OCI-LY7 (cell line): Measurements from ENCODE around the gene AMIGO1. TPM values are rescaled to one million over a fixed set of nuclear protein-coding genes. Genes with fewer than 3 reads are reported as not detected.

Source experiments
- BruUV-seq: library from RNA; stranded (reverse); fragments of 400-500 nt; replicated peaks from 2 replicates; lab custom pipeline; 2021; lab: Mats Ljungman, UMichigan
- CTCF ChIA-PET: fragments of 300-600 bp; sonication (Branson Sonifier 250); formaldehyde crosslinking; loops from one replicate; lab custom pipeline; 2022; ENCODE audit warnings: antibody characterized with exemption; ENCODE audit not compliant: unreplicated experiment; lab: Charles Lee
- POLR2A ChIA-PET: fragments of 300-600 bp; sonication (Branson Sonifier 250); formaldehyde crosslinking; loops from one replicate; lab custom pipeline; 2022; ENCODE audit warnings: antibody characterized with exemption; lab: Charles Lee
- DNase-seq: peaks from one replicate; pipeline ENCODE4 v3.0.0-alpha.2; 2015; ENCODE audit warnings: low spot score
- H2AFZ ChIP-seq: fragments of 200-600 bp; sonication (generic), shearing (Covaris generic); 2 replicates; pipeline ENCODE4 v1.6.1; 2014; ENCODE audit warnings: mild to moderate bottlenecking, antibody characterized with exemption, low read length, moderate library complexity
- H3K27ac ChIP-seq: fragments of 200-600 bp; sonication (generic); 2 replicates; pipeline ENCODE4 v1.5.1; 2014; ENCODE audit warnings: mixed run types, low read depth, mild to moderate bottlenecking, moderate library complexity, low read length, inconsistent platforms; ENCODE audit not compliant: poor library complexity, severe bottlenecking
- H3K36me3 ChIP-seq: fragments of 200-600 bp; sonication (generic); 2 replicates; pipeline ENCODE4 v1.6.1; 2014; ENCODE audit warnings: mild to moderate bottlenecking, antibody characterized with exemption, low read length, moderate library complexity, mixed read lengths; ENCODE audit not compliant: insufficient read depth
- H3K4me1 ChIP-seq: fragments of 200-600 bp; sonication (generic); 2 replicates; pipeline ENCODE4 v1.5.1; 2014; ENCODE audit warnings: mild to moderate bottlenecking, low read length; ENCODE audit not compliant: insufficient read depth, poor library complexity, severe bottlenecking
- H3K4me2 ChIP-seq: fragments of 200-600 bp; sonication (generic); 2 replicates; pipeline ENCODE4 v1.6.1; 2014; ENCODE audit warnings: mild to moderate bottlenecking, low read length
- H3K4me3 ChIP-seq: fragments of 200-600 bp; sonication (generic); 2 replicates; pipeline ENCODE4 v1.5.1; 2014; ENCODE audit warnings: mild to moderate bottlenecking, low read depth, low read length; ENCODE audit not compliant: poor library complexity, severe bottlenecking
- H3K79me2 ChIP-seq: fragments of 200-600 bp; sonication (generic); 2 replicates; pipeline ENCODE4 v1.6.1; 2016; ENCODE audit warnings: low read depth, mild to moderate bottlenecking, low read length, moderate library complexity, mixed read lengths; ENCODE audit not compliant: insufficient read depth
- H3K9me2 ChIP-seq: fragments of 200-600 bp; sonication (generic); 2 replicates; pipeline ENCODE4 v1.6.1; 2016; ENCODE audit warnings: mild to moderate bottlenecking, low read length, mixed read lengths; ENCODE audit not compliant: insufficient read depth
- H3K9me3 ChIP-seq: fragments of 200-600 bp; sonication (generic); 2 replicates; pipeline ENCODE4 v1.6.1; 2014; ENCODE audit warnings: mild to moderate bottlenecking, mixed run types, low read length, mixed read lengths
- H4K20me1 ChIP-seq: fragments of 200-600 bp; sonication (generic); 2 replicates; pipeline ENCODE4 v1.6.1; 2014; ENCODE audit warnings: mild to moderate bottlenecking, antibody characterized with exemption, low read length, moderate library complexity, mixed read lengths; ENCODE audit not compliant: insufficient read depth
- EZH2phosphoT487 ChIP-seq: fragments of 200-600 bp; sonication (generic); IDR thresholded peaks from 2 replicates; pipeline ENCODE4 v1.6.1; 2018; ENCODE audit warnings: low read depth, borderline replicate concordance, mild to moderate bottlenecking, mixed run types, antibody characterized with exemption, low read length, moderate library complexity, mixed read lengths
- intact Hi-C: fragments of 100-400 bp; cut with micrococcal nuclease; formaldehyde crosslinking; loops from one replicate; pipeline ENCODE4 v1.10.0; 2022; ENCODE audit not compliant: unreplicated experiment
- total RNA-seq, 2 experiments: library from RNA; depleted of rRNA in 1 of 2; stranded (reverse); fragments of >200 nt in 1 of 2; shearing (Covaris generic) in 1 of 2; gene quantifications; 2 replicates each; pipeline ENCODE4 v1.2.3, GENCODE V29; 2014 to 2022
- TF ChIP-seq, protein P1 (sequence below): fragments of 200-600 bp; sonication (generic); conservative IDR thresholded peaks from 2 replicates; pipeline ENCODE4 v1.5.1; 2014; ENCODE audit warnings: mild to moderate bottlenecking, antibody characterized with exemption, low read length, moderate library complexity, mixed read lengths

AMIGO1 gene
- total RNA-seq, 2 experiments from 2014 or later, result 0.15 to 0.16 TPM

DNA sequence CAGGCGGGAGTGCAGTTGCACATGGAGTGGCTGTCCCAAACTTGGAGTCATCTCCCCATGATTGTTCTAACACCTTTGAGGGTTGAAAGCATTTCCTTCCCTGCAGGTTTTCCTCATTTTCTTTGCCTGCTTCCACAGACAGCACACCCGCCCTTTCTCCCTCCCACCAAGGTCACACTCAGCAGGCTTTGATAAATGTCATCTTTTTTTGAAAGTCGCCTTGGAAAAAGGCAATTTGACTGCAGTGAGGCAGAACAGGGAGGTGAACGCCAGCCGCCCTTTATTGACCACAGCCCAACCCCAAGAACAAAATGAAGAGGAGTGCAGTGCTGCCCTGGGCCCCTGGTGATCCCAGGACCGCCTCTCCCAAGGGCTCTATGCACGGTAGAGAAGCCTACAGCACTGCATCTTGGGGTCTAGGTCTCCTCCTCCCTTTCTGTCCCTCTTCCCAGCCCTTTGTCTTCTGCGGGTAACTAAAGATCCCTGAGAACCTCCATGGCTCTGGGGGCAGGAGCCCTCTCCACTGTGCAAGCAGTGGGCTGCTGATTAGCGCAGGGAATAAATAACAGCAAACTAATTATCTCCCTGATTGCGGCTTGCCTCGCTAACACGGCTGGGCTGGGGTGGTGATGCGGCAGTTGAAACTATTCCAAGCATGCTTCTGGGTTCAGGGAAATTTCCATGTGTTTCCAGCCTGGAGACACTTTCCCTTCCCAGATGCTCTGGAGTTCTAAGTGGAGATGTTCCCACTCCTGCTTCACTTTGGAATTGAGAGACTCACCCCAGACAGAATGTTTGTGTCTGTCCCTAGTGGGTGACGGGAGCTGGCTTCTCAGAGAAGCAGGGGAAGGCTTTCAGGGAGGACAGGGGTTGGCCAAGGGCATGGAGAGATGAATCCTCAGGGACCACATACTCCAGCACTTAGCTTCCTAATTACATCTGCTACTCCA is 11.8 kb upstream of the AMIGO1 start:
- intact Hi-C loops, result no loop called here
- no peak overlapping the region for H3K27ac ChIP-seq
- H3K36me3 ChIP-seq, result no peaks in the 10 kb centered on the region
- no peak for DNase-seq
- CTCF ChIA-PET, result no interaction called here
- no peak for TF ChIP-seq EZH2phosphoT487
- TF ChIP-seq, protein P1, sequence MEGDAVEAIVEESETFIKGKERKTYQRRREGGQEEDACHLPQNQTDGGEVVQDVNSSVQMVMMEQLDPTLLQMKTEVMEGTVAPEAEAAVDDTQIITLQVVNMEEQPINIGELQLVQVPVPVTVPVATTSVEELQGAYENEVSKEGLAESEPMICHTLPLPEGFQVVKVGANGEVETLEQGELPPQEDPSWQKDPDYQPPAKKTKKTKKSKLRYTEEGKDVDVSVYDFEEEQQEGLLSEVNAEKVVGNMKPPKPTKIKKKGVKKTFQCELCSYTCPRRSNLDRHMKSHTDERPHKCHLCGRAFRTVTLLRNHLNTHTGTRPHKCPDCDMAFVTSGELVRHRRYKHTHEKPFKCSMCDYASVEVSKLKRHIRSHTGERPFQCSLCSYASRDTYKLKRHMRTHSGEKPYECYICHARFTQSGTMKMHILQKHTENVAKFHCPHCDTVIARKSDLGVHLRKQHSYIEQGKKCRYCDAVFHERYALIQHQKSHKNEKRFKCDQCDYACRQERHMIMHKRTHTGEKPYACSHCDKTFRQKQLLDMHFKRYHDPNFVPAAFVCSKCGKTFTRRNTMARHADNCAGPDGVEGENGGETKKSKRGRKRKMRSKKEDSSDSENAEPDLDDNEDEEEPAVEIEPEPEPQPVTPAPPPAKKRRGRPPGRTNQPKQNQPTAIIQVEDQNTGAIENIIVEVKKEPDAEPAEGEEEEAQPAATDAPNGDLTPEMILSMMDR, result no peak
- H3K9me3 ChIP-seq, result no peaks in the 10 kb centered on the region
- H3K9me2 ChIP-seq, result no peaks in the 10 kb centered on the region
- no peak overlapping the region for H3K4me2 ChIP-seq
- H2AFZ ChIP-seq, result no peak overlapping the region
- no peak overlapping the region for H3K4me3 ChIP-seq
- H3K79me2 ChIP-seq, result no peaks in the 10 kb centered on the region
- no TSS peak for BruUV-seq
- POLR2A ChIA-PET, result no interaction called here
- H3K4me1 ChIP-seq, result no peaks in the 10 kb centered on the region
- no peaks in the 10 kb centered on the region for H4K20me1 ChIP-seq

GRCh38 chr1:109517337-109517736 is 7.8 kb upstream of the AMIGO1 start:
- TF ChIP-seq, protein P1, result no peak
- no peak for TF ChIP-seq EZH2phosphoT487
- Histone ChIP-seq H3K36me3 (no peaks in the 10 kb centered on the region), H2AFZ (no peak overlapping the region), H3K4me1 (no peaks in the 10 kb centered on the region), H3K9me2 (no peaks in the 10 kb centered on the region), H3K4me3 (no peak overlapping the region), H3K4me2 (no peak overlapping the region), H3K27ac (no peak overlapping the region), H4K20me1 (no peaks in the 10 kb centered on the region), H3K79me2 (no peaks in the 10 kb centered on the region), H3K9me3 (no peaks in the 10 kb centered on the region)
- POLR2A ChIA-PET, result no interaction called here
- no TSS peak for BruUV-seq
- CTCF ChIA-PET, result no interaction called here
- intact Hi-C loops, result no loop called here
- no peak for DNase-seq

DNA sequence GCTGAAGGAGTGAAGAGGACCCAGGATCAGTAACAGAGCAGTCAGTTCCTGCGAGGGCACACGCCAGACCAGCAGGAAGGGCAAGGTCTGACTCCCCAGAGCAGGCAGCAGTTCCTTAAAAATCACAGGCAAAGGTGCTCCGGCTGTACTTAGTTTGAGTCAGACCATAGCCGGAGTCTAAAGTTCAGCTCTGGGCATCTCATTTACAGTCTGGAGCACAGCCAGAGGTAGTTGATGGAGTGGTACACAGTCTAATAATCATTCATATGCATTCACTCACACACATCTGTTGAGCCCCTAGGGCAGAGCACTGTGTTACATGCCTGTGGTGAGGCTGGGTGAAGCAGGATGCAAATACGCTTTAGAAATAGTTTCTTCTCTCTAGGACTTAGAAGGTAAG is 7.3 kb upstream of the AMIGO1 start:
- intact Hi-C loops, result no loop called here
- no peaks in the 10 kb centered on the region for H3K9me3 ChIP-seq
- CTCF ChIA-PET, result interaction anchor here (1.4 kb wide), 1 partner anchor 15 kb away, joined by 9 read pairs; no protein-coding TSS in a partner anchor
- H4K20me1 ChIP-seq, result no peaks in the 10 kb centered on the region
- no peaks in the 10 kb centered on the region for H3K36me3 ChIP-seq
- no peak for DNase-seq
- H3K79me2 ChIP-seq, result no peaks in the 10 kb centered on the region
- H3K9me2 ChIP-seq, result no peaks in the 10 kb centered on the region
- no peak overlapping the region for H3K27ac ChIP-seq
- H3K4me1 ChIP-seq, result no peaks in the 10 kb centered on the region
- no TSS peak for BruUV-seq
- TF ChIP-seq, protein P1, result no peak
- no peak for TF ChIP-seq EZH2phosphoT487
- H2AFZ ChIP-seq, result no peak overlapping the region
- no peak overlapping the region for H3K4me3 ChIP-seq
- POLR2A ChIA-PET, result interaction anchor here (1.0 to 1.9 kb wide), 2 partner anchors 12 to 15 kb away, joined by 3 to 7 read pairs; no protein-coding TSS in a partner anchor
- H3K4me2 ChIP-seq, result no peak overlapping the region
